ENCODE data around the gene PLXNA2.

PLXNA2 gene

GRCh38 chr1:208219098-208219658 lies 25.0 kb downstream of the PLXNA2 start:
- Histone ChIP-seq H3K9me3 (ENCODE audit: insufficient read depth, low read depth, low read length) (no peaks in the 10 kb centered on the region), H3K4me3 (ENCODE audit: low read length) (no peak overlapping the region), H3K36me3 (ENCODE audit: insufficient read depth, low read length) (peaks cover 8% of the 10 kb centered on the region; the same call in 1 of the 2 replicates), H3K4me1 (ENCODE audit: insufficient read depth, low read length) (no peaks in the 10 kb centered on the region), H3K27me3 (ENCODE audit: insufficient read depth, low read length) (no peaks in the 10 kb centered on the region), H3K9ac (ENCODE audit: low read depth, low read length) (no peak overlapping the region), H3K27ac (ENCODE audit: low read depth, low read length) (no peak overlapping the region)
- WGBS: 93% methylated on average over 5 of the region's 5 CpGs

- Histone ChIP-seq H3K36me3 (ENCODE audit: insufficient read depth, low read length) (peaks cover 8% of the 10 kb centered on the region; the same call in 1 of the 2 replicates), H3K4me3 (ENCODE audit: low read length) (no peak overlapping the region), H3K27me3 (ENCODE audit: insufficient read depth, low read length) (no peaks in the 10 kb centered on the region), H3K27ac (ENCODE audit: low read depth, low read length) (no peak overlapping the region), H3K9me3 (ENCODE audit: insufficient read depth, low read depth, low read length) (no peaks in the 10 kb centered on the region), H3K4me1 (ENCODE audit: insufficient read depth, low read length) (no peaks in the 10 kb centered on the region), H3K9ac (ENCODE audit: low read depth, low read length) (no peak overlapping the region)
- WGBS: 93% methylated on average over 12 of the region's 12 CpGs
These were observed 25.7 kb downstream of the PLXNA2 start for GRCh38 chr1:208218237-208219097.

- Histone ChIP-seq H3K9ac (ENCODE audit: low read depth, low read length) (no peak overlapping the region), H3K9me3 (ENCODE audit: insufficient read depth, low read depth, low read length) (no peaks in the 10 kb centered on the region), H3K36me3 (ENCODE audit: insufficient read depth, low read length) (peaks cover 8% of the 10 kb centered on the region; the same call in 1 of the 2 replicates), H3K27me3 (ENCODE audit: insufficient read depth, low read length) (no peaks in the 10 kb centered on the region), H3K4me3 (ENCODE audit: low read length) (no peak overlapping the region), H3K27ac (ENCODE audit: low read depth, low read length) (no peak overlapping the region), H3K4me1 (ENCODE audit: insufficient read depth, low read length) (no peaks in the 10 kb centered on the region)
- WGBS: 90% methylated on average over 10 of the region's 10 CpGs
These were observed 26.4 kb downstream of the PLXNA2 start for GRCh38 chr1:208217781-208218180.

GRCh38 chr1:208216806-208217205 lies 27.4 kb downstream of the PLXNA2 start:
- no peak overlapping the region for H3K9ac ChIP-seq (ENCODE audit: low read depth, low read length)
- H3K27ac ChIP-seq (ENCODE audit: low read depth, low read length): no peak overlapping the region
- H3K4me1 ChIP-seq (ENCODE audit: insufficient read depth, low read length): no peaks in the 10 kb centered on the region
- no peak overlapping the region for H3K4me3 ChIP-seq (ENCODE audit: low read length)
- 96% methylated on average over 16 of the region's 16 CpGs for WGBS
- peaks cover 8% of the 10 kb centered on the region; the same call in 1 of the 2 replicates for H3K36me3 ChIP-seq (ENCODE audit: insufficient read depth, low read length)
- no peaks in the 10 kb centered on the region for H3K27me3 ChIP-seq (ENCODE audit: insufficient read depth, low read length)
- H3K9me3 ChIP-seq (ENCODE audit: insufficient read depth, low read depth, low read length): no peaks in the 10 kb centered on the region

GRCh38 chr1:208216062-208216461 lies 28.1 kb downstream of the PLXNA2 start:
- Histone ChIP-seq H3K36me3 (ENCODE audit: insufficient read depth, low read length) (peaks cover 8% of the 10 kb centered on the region; the same call in 1 of the 2 replicates), H3K9me3 (ENCODE audit: insufficient read depth, low read depth, low read length) (no peaks in the 10 kb centered on the region), H3K27ac (ENCODE audit: low read depth, low read length) (no peak overlapping the region), H3K4me1 (ENCODE audit: insufficient read depth, low read length) (no peaks in the 10 kb centered on the region), H3K27me3 (ENCODE audit: insufficient read depth, low read length) (no peaks in the 10 kb centered on the region), H3K9ac (ENCODE audit: low read depth, low read length) (no peak overlapping the region), H3K4me3 (ENCODE audit: low read length) (no peak overlapping the region)
- 60% methylated on average over 1 of the region's 1 CpG for WGBS

- H3K4me1 ChIP-seq (ENCODE audit: insufficient read depth, low read length): no peaks in the 10 kb centered on the region
- no peak overlapping the region for H3K4me3 ChIP-seq (ENCODE audit: low read length)
- H3K9me3 ChIP-seq (ENCODE audit: insufficient read depth, low read depth, low read length): no peaks in the 10 kb centered on the region
- no peaks in the 10 kb centered on the region for H3K27me3 ChIP-seq (ENCODE audit: insufficient read depth, low read length)
- no peak overlapping the region for H3K27ac ChIP-seq (ENCODE audit: low read depth, low read length)
- H3K36me3 ChIP-seq (ENCODE audit: insufficient read depth, low read length): peaks cover 8% of the 10 kb centered on the region; the same call in 1 of the 2 replicates
- no peak overlapping the region for H3K9ac ChIP-seq (ENCODE audit: low read depth, low read length)
These were observed 28.8 kb downstream of the PLXNA2 start for GRCh38 chr1:208215393-208215792.

GRCh38 chr1:208213786-208214185 lies 30.4 kb downstream of the PLXNA2 start:
- Histone ChIP-seq H3K36me3 (ENCODE audit: insufficient read depth, low read length) (peaks cover 8% of the 10 kb centered on the region; the same call in 1 of the 2 replicates), H3K4me3 (ENCODE audit: low read length) (no peak overlapping the region), H3K4me1 (ENCODE audit: insufficient read depth, low read length) (no peaks in the 10 kb centered on the region), H3K9me3 (ENCODE audit: insufficient read depth, low read depth, low read length) (no peaks in the 10 kb centered on the region), H3K27me3 (ENCODE audit: insufficient read depth, low read length) (no peaks in the 10 kb centered on the region), H3K9ac (ENCODE audit: low read depth, low read length) (no peak overlapping the region), H3K27ac (ENCODE audit: low read depth, low read length) (no peak overlapping the region)
- 77% methylated on average over 3 of the region's 3 CpGs for WGBS

DNA sequence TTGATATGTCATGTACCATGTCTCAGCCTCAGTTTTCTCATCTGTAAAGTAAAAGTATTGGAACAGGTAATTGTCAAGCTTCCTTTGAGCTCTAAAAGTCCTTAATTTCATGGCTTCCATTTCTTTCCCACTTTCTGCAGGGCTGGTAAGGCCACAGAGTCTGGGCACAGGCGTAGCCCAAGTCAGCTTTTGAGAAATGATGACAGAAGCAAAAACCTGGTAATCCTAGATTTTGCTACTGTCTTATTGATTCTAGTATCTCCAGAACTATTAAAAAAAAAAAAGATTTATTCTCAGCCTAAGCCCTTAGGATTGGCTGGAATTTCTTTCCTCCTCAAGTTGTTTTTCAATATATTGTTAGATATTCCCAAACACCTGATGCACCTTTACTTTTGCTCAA lies 31.3 kb downstream of the PLXNA2 start:
- Histone ChIP-seq H3K9ac (ENCODE audit: low read depth, low read length) (no peak overlapping the region), H3K27ac (ENCODE audit: low read depth, low read length) (no peak overlapping the region), H3K27me3 (ENCODE audit: insufficient read depth, low read length) (no peaks in the 10 kb centered on the region), H3K9me3 (ENCODE audit: insufficient read depth, low read depth, low read length) (no peaks in the 10 kb centered on the region), H3K36me3 (ENCODE audit: insufficient read depth, low read length) (peaks cover 8% of the 10 kb centered on the region; the same call in 1 of the 2 replicates), H3K4me1 (ENCODE audit: insufficient read depth, low read length) (no peaks in the 10 kb centered on the region), H3K4me3 (ENCODE audit: low read length) (no peak overlapping the region)
- WGBS: 93% methylated on average over 1 of the region's 1 CpG

DNA sequence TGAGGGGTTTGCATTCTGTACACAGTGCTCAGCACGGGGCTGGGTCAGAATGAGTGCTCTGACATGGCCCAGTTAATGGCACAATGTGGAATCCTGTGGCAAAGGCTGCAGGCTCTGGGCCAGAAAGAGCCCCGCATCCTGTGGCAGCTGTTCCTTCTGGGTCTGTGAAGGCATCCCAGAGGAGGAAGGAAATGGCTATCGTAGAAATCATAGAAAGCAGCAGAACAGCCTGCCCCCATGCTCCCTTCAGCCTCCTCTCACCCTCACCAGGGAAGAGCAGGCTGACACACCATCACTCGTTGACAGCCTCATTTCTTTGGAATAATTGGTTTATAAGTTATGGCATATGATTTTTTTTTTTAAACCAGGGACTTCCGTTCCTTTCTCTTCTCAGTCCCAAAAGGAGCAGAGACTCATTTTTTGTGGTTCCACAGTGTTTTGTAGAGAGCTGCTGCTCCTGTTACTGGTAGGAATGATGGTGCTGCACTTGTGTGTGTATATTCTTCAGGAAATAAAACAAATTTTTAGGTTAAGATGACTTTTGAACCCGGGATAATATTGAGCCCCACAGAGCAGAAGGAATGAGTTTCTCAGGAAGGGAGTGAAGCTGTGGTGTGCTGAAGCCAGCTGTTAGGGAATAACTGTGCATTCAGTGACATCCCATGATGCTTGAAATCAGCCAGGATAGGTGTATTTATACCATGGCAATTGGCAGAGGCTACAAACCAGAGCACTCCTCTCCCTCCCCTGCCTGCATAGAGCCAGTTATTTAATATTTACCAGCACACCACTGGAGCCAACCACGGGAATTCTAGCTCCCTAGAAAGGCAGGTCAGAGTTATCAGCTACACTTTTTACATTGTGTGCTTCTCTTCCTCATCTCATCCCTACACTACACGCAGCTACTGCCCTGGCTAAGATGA lies 32.0 kb downstream of the PLXNA2 start:
- H3K27ac ChIP-seq (ENCODE audit: low read depth, low read length): no peak overlapping the region
- peaks cover 8% of the 10 kb centered on the region; the same call in 1 of the 2 replicates for H3K36me3 ChIP-seq (ENCODE audit: insufficient read depth, low read length)
- no peaks in the 10 kb centered on the region for H3K4me1 ChIP-seq (ENCODE audit: insufficient read depth, low read length)
- no peaks in the 10 kb centered on the region for H3K27me3 ChIP-seq (ENCODE audit: insufficient read depth, low read length)
- 88% methylated on average over 7 of the region's 8 CpGs for WGBS
- H3K9ac ChIP-seq (ENCODE audit: low read depth, low read length): no peak overlapping the region
- H3K9me3 ChIP-seq (ENCODE audit: insufficient read depth, low read depth, low read length): no peaks in the 10 kb centered on the region
- H3K4me3 ChIP-seq (ENCODE audit: low read length): no peak overlapping the region

DNA sequence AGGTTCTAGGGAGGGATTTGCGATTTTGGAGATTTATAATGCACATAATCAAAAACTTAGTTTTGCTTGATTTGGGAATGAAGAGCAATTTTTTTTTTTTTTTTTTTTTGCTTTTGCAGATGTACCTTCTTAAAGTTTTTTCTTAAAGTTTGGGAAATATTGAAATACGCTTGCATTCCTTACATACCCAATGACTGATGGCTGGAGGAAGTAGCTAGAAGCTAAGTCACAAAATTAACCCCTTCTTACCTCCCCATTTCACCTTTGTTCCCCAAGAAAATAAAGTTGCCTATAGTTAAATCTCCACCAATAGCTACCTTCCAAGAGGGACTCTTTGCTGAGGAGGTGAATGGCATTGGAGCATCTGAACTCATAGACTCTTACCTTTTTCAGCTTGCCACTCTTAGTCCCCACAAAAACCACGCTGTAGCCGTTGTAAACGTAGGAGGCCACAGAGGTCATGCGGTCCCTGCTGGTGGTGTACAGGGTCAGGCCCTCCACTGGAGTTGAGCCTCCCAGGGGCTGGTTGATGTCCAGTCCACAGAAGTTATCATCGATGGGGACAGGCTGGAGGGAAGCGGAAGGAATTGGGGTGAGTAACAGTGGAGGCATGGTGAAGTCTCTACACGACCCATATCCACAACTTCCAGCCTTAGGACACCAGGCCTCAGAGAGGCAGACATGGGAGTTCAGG lies 34.1 kb downstream of the PLXNA2 start:
- H3K27ac ChIP-seq (ENCODE audit: low read depth, low read length): no peak overlapping the region
- no peaks in the 10 kb centered on the region for H3K27me3 ChIP-seq (ENCODE audit: insufficient read depth, low read length)
- no peak overlapping the region for H3K4me3 ChIP-seq (ENCODE audit: low read length)
- H3K9me3 ChIP-seq (ENCODE audit: insufficient read depth, low read depth, low read length): no peaks in the 10 kb centered on the region
- WGBS: 94% methylated on average over 6 of the region's 9 CpGs
- H3K4me1 ChIP-seq (ENCODE audit: insufficient read depth, low read length): no peaks in the 10 kb centered on the region
- no peaks in the 10 kb centered on the region for H3K36me3 ChIP-seq (ENCODE audit: insufficient read depth, low read length)
- no peak overlapping the region for H3K9ac ChIP-seq (ENCODE audit: low read depth, low read length)

Data from HUES64 (cell line).